Measurements from ENCODE around the gene DDX10.

DNA sequence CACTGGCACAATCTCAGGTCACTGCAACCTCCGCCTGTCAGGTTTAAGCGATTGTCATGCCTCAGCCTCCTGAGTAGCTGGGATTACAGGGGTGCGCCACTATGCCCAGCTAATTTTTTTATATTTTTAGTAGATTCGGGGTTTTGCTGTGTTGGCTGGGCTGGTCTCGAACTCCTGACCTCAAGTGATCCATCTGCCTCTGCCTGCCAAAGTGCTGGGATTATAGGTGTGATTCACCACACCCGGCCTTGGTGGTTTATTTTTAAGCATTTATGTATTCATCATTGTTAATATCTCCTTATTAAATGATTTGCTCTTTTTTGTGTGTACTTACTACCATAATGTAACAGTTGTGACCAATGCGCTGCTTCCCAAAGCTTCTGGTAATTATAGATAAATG, 171.7 kb downstream of the DDX10 start:
- TF ChIP-seq, protein P1, sequence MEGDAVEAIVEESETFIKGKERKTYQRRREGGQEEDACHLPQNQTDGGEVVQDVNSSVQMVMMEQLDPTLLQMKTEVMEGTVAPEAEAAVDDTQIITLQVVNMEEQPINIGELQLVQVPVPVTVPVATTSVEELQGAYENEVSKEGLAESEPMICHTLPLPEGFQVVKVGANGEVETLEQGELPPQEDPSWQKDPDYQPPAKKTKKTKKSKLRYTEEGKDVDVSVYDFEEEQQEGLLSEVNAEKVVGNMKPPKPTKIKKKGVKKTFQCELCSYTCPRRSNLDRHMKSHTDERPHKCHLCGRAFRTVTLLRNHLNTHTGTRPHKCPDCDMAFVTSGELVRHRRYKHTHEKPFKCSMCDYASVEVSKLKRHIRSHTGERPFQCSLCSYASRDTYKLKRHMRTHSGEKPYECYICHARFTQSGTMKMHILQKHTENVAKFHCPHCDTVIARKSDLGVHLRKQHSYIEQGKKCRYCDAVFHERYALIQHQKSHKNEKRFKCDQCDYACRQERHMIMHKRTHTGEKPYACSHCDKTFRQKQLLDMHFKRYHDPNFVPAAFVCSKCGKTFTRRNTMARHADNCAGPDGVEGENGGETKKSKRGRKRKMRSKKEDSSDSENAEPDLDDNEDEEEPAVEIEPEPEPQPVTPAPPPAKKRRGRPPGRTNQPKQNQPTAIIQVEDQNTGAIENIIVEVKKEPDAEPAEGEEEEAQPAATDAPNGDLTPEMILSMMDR (IDR thresholded peaks at IDR 0.05) = no peak
- TF ChIP-seq POLR2AphosphoS5 (IDR thresholded peaks at IDR 0.05) (no peak), POLR2A (IDR thresholded peaks at IDR 0.05; ENCODE audit: low read depth) (no peak), EP300 (IDR thresholded peaks at IDR 0.05) (no peak)
